Fibroblast of the aortic adventitia (primary cell): ENCODE data around the gene MUC5AC. TPM values are rescaled to one million over a fixed set of nuclear protein-coding genes. Genes with fewer than 3 reads are reported as not detected.
"Not testable (repeated sequence)": the region's sequence is repeated elsewhere in the genome, so short reads cannot be mapped to it uniquely, and the experiment has no call there.

ENCODE experiments used
- DNase-seq: peaks from one replicate; pipeline ENCODE4 v3.0.0-alpha.2; 2010; ENCODE audit warnings: low read depth
- H3K4me3 ChIP-seq: 2 replicates; pipeline ENCODE4 v1.5.1; 2011; ENCODE audit warnings: low read depth, mild to moderate bottlenecking, control low read depth, low read length, moderate library complexity
- total RNA-seq: library from RNA; depleted of rRNA; stranded (reverse); fragments of >200 nt; gene quantifications from 2 replicates; pipeline ENCODE4 v1.2.3, GENCODE V29; 2012; ENCODE audit warnings: low replicate concordance
- TF ChIP-seq, protein P1 (sequence below): IDR thresholded peaks from 2 replicates; pipeline ENCODE4 v1.5.1; 2011; ENCODE audit warnings: mild to moderate bottlenecking, low read length, control low read depth, inconsistent platforms; ENCODE audit not compliant: insufficient read depth

Gene MUC5AC
- total RNA-seq, 1 donor: under 0.01 TPM

DNA sequence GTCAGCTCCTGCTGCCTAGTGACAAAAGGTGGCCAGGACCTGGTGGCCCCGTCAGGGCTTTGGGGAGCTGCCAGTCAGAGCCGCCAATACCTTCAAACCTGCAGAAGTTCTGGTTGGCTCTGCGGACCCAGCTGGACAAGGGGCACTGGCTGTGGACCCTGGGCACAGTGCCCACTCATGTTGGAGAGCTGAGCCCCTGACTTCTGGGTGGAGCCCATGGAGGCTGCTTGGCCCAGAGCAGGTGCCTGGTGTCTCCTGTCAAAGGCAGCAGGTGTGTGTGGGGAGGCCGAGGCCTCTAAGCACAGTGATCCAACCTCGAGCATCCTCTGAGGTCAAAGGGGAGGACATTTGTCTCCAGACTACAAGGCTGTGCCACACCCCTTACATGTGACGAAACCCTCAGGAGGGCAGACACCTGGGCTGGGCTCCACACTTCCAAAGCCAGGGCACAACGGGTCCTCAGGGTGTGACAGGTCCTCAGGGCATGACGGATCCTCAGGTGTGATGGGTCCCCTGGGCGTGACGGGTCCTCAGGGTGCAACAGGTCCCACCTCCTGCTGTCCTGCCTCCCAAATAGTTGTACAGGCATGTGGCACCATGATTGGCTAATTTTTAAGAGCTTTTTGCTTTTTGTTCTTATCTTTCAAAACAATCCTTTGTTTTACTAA, 46.1 kb upstream of the MUC5AC start:
- H3K4me3 ChIP-seq: no peak overlapping the region
- TF ChIP-seq, protein P1, sequence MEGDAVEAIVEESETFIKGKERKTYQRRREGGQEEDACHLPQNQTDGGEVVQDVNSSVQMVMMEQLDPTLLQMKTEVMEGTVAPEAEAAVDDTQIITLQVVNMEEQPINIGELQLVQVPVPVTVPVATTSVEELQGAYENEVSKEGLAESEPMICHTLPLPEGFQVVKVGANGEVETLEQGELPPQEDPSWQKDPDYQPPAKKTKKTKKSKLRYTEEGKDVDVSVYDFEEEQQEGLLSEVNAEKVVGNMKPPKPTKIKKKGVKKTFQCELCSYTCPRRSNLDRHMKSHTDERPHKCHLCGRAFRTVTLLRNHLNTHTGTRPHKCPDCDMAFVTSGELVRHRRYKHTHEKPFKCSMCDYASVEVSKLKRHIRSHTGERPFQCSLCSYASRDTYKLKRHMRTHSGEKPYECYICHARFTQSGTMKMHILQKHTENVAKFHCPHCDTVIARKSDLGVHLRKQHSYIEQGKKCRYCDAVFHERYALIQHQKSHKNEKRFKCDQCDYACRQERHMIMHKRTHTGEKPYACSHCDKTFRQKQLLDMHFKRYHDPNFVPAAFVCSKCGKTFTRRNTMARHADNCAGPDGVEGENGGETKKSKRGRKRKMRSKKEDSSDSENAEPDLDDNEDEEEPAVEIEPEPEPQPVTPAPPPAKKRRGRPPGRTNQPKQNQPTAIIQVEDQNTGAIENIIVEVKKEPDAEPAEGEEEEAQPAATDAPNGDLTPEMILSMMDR: no peak
- no peak for DNase-seq

GRCh38 chr11:1112351-1113191, 45.2 kb upstream of the MUC5AC start:
- H3K4me3 ChIP-seq: no peak overlapping the region
- TF ChIP-seq, protein P1: no peak
- no peak for DNase-seq

DNA sequence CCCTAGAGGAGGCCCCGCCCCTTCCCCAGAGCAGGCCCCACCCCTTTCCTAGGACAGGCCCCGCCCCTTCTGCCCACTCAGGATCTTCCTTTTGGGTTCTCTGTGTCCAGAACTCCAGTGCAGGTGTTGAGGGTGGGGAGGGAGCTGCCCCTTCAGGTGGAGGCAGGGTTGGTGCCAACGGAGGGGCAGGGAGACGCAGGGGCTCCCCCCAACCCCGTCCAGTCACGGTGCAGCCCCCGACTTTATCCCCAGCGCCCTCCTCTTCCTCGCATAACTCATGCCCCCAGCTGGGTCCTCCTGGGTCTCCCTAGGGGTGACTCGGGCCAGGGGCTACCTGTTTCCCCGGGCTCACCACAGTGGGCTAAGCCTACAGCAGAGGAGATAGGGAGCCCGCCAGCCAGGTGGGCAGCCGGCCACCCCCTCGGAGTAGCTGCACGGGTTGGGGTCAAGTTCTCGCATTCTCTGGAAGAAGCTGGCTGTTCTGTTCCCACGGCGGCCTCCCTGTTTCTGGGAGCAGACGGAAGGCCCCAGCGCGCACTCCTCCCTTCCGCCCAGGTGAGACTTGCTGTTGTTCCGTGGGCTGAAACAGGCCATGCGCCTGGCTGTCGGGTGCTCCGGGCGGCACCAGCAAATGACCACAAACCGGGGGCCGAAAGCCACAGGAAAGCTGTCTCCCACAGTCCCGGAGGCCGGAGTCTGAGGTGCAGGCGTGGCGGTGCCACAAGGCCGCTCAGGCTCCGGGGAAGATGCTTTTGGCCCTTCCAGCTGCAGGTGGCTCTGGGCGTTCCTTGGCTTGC, 44.1 kb upstream of the MUC5AC start:
- no peak overlapping the region for H3K4me3 ChIP-seq
- DNase-seq: no peak
- TF ChIP-seq, protein P1: no peak

- not testable (repeated sequence) for DNase-seq, H3K4me3 ChIP-seq
Measured at GRCh38 chr11:1115292-1115691, 42.5 kb upstream of the MUC5AC start.

DNA sequence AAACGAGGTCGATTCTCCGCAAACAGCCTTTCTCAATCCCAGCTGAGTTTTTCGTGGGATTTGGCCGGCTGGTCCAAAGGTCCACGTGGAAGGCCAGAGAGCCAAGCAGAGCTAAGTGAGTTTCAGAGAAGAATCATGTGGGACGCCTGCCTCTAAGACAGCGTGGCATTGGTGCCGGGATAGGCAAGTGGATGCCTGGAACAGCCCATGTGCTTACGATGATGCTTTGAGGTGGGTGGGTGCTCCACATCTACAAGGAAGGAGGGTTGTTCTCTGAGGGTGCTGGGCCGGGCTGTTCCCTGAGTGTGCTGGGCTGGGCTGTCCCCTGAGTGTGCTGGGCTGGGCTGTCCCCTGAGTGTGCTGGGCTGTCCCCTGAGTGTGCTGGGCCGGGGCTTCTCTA, 41.6 kb upstream of the MUC5AC start:
- no peak for DNase-seq
- no peak overlapping the region for H3K4me3 ChIP-seq
- TF ChIP-seq, protein P1: no peak

- TF ChIP-seq, protein P1: no peak
- DNase-seq: no peak
Measured at GRCh38 chr11:1116666-1117390, 40.9 kb upstream of the MUC5AC start.

More at GRCh38 chr11:1116666-1117390, 40.9 kb upstream of the MUC5AC start:
- no peak overlapping the region for H3K4me3 ChIP-seq
